SK-N-SH (cell line): ENCODE measurements around the gene BLTP1. TPM values are rescaled to one million over a fixed set of nuclear protein-coding genes. Genes with fewer than 3 reads are reported as not detected.

Source experiments
- CTCF ChIA-PET: fragments of 300-600, 350-600 bp; formaldehyde crosslinking; extraction: SDS; loops from one replicate; lab custom pipeline; 2021; lab: Yijun Ruan, JAX
- POLR2A ChIA-PET: fragments of 350-600 bp; sonication (Branson Sonifier 250); formaldehyde crosslinking; extraction: SDS; loops from one replicate; lab custom pipeline; 2020; ENCODE audit warnings: antibody characterized with exemption, inconsistent platforms; lab: Yijun Ruan, JAX
- DNase-seq: peaks from one replicate; pipeline ENCODE4 v3.0.0; 2012
- H2AFZ ChIP-seq: fragments of 200-600 bp; sonication (generic); 2 replicates; pipeline ENCODE4 v1.8.1; 2016; ENCODE audit warnings: antibody characterized with exemption, mild to moderate bottlenecking, low read depth
- H3F3A ChIP-seq: fragments of 200-600 bp; sonication (generic); replicated peaks from 2 replicates; pipeline ENCODE3; 2016; ENCODE audit warnings: antibody characterized with exemption, mild to moderate bottlenecking; ENCODE audit not compliant: insufficient read depth
- H3K27ac ChIP-seq, 2 experiments: fragments of 200-500 bp in 1 of 2; fragments of 200-600 bp in 1 of 2; sonication (Bioruptor generic) in 1 of 2; sonication (generic), shearing (Covaris generic) in 1 of 2; 2 replicates each; pipeline versions ENCODE4 v1.5.1 to v1.6.1; 2014 to 2016; ENCODE audit warnings: low read depth in 2 of 2, inconsistent platforms in 1 of 2, low read length in 1 of 2, mild to moderate bottlenecking in 1 of 2, mixed read lengths in 1 of 2
- H3K27me3 ChIP-seq: fragments of 200-600 bp; sonication (generic), shearing (Covaris generic); 2 replicates; pipeline ENCODE4 v1.6.1; 2016; ENCODE audit warnings: mixed run types; ENCODE audit not compliant: insufficient read depth
- H3K36me3 ChIP-seq, 2 experiments: fragments of 200-500 bp in 1 of 2; fragments of 200-600 bp in 1 of 2; sonication (Bioruptor generic) in 1 of 2; sonication (generic) in 1 of 2; replicated peaks in 1 of 2; 2 replicates each; pipeline versions ENCODE3 to v1.5.1; 2014 to 2016; ENCODE audit warnings: low read length in 1 of 2, mild to moderate bottlenecking in 1 of 2; ENCODE audit not compliant: insufficient read depth in 2 of 2, control insufficient read depth in 1 of 2
- H3K4me1 ChIP-seq, 2 experiments: fragments of 200-500 bp in 1 of 2; fragments of 200-600 bp in 1 of 2; sonication (Bioruptor generic) in 1 of 2; sonication (generic), shearing (Covaris generic) in 1 of 2; 2 replicates each; pipeline versions ENCODE4 v1.5.1 to v1.6.1; 2014 to 2016; ENCODE audit warnings: low read depth in 1 of 2, low read length in 1 of 2, mixed run types in 1 of 2; ENCODE audit not compliant: insufficient read depth in 2 of 2, control insufficient read depth in 1 of 2
- H3K4me2 ChIP-seq: fragments of 200-600 bp; sonication (generic), shearing (Covaris generic); 2 replicates; pipeline ENCODE4 v1.6.1; 2017; ENCODE audit warnings: mixed run types
- H3K4me3 ChIP-seq, 2 experiments: fragments of 200-500 bp in 1 of 2; fragments of 200-600 bp in 1 of 2; sonication (Bioruptor generic) in 1 of 2; sonication (generic), shearing (Covaris generic) in 1 of 2; 2 replicates each; pipeline versions ENCODE4 v1.5.1 to v1.8.1; 2014 to 2016; ENCODE audit warnings: low read depth in 2 of 2, inconsistent platforms in 1 of 2, low read length in 1 of 2, mild to moderate bottlenecking in 1 of 2, mixed read lengths in 1 of 2, moderate library complexity in 1 of 2
- H3K79me2 ChIP-seq: fragments of 200-600 bp; sonication (generic); 2 replicates; pipeline ENCODE4 v1.8.1; 2017; ENCODE audit warnings: mild to moderate bottlenecking; ENCODE audit not compliant: insufficient read depth
- H3K9ac ChIP-seq: fragments of 200-600 bp; sonication (generic); 2 replicates; pipeline ENCODE4 v1.6.1; 2017; ENCODE audit warnings: mixed run types
- H3K9me2 ChIP-seq: fragments of 200-600 bp; sonication (generic); 2 replicates; pipeline ENCODE4 v1.6.1; 2017; ENCODE audit warnings: mixed run types
- H3K9me3 ChIP-seq: fragments of 200-600 bp; sonication (generic); 2 replicates; pipeline ENCODE4 v1.6.1; 2017; ENCODE audit warnings: mixed run types, mild to moderate bottlenecking, moderate library complexity
- H4K20me1 ChIP-seq: fragments of 200-600 bp; sonication (generic); 2 replicates; pipeline ENCODE4 v1.6.1; 2017; ENCODE audit warnings: mild to moderate bottlenecking, mixed run types; ENCODE audit not compliant: insufficient read depth
- CHD2 ChIP-seq: fragments of 150-350 bp; IDR thresholded peaks from 2 replicates; pipeline ENCODE4 v1.6.1; 2018; ENCODE audit warnings: low read length; ENCODE audit not compliant: partially characterized antibody
- FOXJ3 ChIP-seq: sonication (generic); formaldehyde crosslinking; IDR thresholded peaks from 2 replicates; pipeline ENCODE4 v1.5.1; 2020; ENCODE audit warnings: mild to moderate bottlenecking, missing genetic modification reagents
- GABPA ChIP-seq: IDR thresholded peaks from 2 replicates; pipeline ENCODE4 v1.4.0; 2012; ENCODE audit warnings: low read depth, mild to moderate bottlenecking
- GATA2 ChIP-seq: sonication (generic); formaldehyde crosslinking; IDR thresholded peaks from 2 replicates; pipeline ENCODE4 v1.5.0; 2020; ENCODE audit warnings: mild to moderate bottlenecking, missing genetic modification reagents
- MXI1 ChIP-seq: IDR thresholded peaks from 2 replicates; pipeline ENCODE4 v1.6.1; 2012; ENCODE audit warnings: mild to moderate bottlenecking, low read depth, low read length, improper control_type of control experiment
- NRF1 ChIP-seq: IDR thresholded peaks from 2 replicates; pipeline ENCODE4 v1.6.1; 2012; ENCODE audit warnings: low read depth, mild to moderate bottlenecking, low read length
- POLR2AphosphoS5 ChIP-seq: IDR thresholded peaks from 2 replicates; pipeline ENCODE4 v1.6.1; 2012; ENCODE audit warnings: low read depth, low read length
- TAF1 ChIP-seq: IDR thresholded peaks from 2 replicates; pipeline ENCODE4 v1.6.1; 2012; ENCODE audit warnings: low read depth, mild to moderate bottlenecking, low read length, moderate library complexity, borderline replicate concordance
- WGBS: methylation state at CpG from one replicate; pipeline ENCODE4 v1.1.6; 2017; ENCODE audit warnings: low lambda C conversion rate; 5-methylcytosine and 5-hydroxymethylcytosine counted together
- polyA plus RNA-seq, 3 experiments: library from polyadenylated mRNA; depleted of rRNA; stranded (reverse); fragments of >200 nt; gene quantifications; 2 replicates each; pipeline ENCODE4 v1.2.3, GENCODE V29; 2012
- TF ChIP-seq, protein P1 (sequence below): fragments of 150-350 bp; IDR thresholded peaks from 2 replicates; pipeline ENCODE4 v1.6.1; 2017; ENCODE audit warnings: antibody characterized with exemption, low read length, low read depth, borderline replicate concordance
- TF ChIP-seq, protein P2 (sequence below): IDR thresholded peaks from 2 replicates; pipeline ENCODE4 v1.4.0; 2012; ENCODE audit warnings: low read depth
- TF ChIP-seq, protein P3 (sequence below): IDR thresholded peaks from 2 replicates; pipeline ENCODE4 v1.4.0; 2012; ENCODE audit warnings: low read depth, borderline replicate concordance

Gene BLTP1, protein sequence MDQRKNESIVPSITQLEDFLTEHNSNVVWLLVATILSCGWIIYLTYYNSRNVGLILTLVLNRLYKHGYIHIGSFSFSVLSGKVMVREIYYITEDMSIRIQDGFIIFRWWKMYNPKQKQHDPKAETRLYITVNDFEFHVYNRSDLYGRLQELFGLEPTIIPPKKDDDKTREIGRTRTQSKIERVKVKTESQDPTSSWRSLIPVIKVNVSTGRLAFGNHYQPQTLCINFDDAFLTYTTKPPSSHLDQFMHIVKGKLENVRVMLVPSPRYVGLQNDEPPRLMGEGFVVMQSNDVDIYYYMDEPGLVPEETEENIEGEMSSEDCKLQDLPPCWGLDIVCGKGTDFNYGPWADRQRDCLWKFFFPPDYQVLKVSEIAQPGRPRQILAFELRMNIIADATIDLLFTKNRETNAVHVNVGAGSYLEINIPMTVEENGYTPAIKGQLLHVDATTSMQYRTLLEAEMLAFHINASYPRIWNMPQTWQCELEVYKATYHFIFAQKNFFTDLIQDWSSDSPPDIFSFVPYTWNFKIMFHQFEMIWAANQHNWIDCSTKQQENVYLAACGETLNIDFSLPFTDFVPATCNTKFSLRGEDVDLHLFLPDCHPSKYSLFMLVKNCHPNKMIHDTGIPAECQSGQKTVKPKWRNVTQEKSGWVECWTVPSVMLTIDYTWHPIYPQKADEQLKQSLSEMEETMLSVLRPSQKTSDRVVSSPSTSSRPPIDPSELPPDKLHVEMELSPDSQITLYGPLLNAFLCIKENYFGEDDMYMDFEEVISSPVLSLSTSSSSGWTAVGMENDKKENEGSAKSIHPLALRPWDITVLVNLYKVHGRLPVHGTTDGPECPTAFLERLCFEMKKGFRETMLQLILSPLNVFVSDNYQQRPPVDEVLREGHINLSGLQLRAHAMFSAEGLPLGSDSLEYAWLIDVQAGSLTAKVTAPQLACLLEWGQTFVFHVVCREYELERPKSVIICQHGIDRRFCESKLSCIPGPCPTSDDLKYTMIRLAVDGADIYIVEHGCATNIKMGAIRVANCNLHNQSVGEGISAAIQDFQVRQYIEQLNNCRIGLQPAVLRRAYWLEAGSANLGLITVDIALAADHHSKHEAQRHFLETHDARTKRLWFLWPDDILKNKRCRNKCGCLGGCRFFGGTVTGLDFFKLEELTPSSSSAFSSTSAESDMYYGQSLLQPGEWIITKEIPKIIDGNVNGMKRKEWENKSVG (N-terminal part only)
- polyA plus RNA-seq (2012; rRNA removed): 13.1 and 19.9 TPM in 2 replicates
- polyA plus RNA-seq (2012; cell fraction: cytosol; rRNA removed): 16.5 and 17.8 TPM in 2 replicates
- polyA plus RNA-seq (2012; cell fraction: nucleus; rRNA removed): 15.6 and 42.4 TPM in 2 replicates

DNA sequence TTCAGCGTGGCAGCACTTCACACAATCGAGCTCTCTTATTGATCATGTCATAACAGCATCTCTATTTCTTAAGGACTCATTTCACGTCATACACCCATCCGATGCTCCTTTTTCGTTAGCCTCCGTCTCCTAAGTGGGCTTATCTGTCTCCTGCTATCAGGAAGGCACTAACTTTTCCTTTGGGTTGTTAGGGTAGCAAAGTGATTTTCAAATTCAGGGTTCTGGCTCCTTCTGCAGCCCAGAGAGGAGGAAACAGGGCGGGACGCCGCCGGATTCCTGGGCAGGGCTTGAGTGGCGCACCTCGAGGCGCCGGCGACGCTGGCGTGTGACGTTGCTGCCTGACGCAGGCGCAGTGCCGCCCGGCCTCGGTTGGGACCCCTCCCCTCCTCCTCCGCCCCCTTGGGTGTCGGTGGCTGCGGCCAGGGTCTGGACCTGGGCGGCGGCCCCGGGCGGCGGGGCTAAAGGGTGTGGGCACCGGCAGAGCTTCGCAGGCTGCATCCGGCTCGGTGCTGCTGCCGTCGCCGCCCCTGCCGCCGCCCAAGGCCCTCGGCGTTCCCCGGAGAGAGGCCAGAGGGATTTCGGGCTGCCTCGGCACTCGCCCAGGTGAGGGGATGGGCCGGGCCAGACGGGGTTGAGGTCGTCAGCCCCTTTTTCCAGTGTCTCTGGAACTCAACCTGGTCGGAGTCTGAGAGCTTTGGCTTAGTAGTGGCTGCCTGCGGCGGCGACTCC, at the start of gene BLTP1:
Gene BLTP1 (plus strand): TSS at position 350 of the 729 bp plus-strand sequence. CDS start 18,317 bp downstream, outside the sequence.
- Histone ChIP-seq H2AFZ (peak within 1 kb of the TSS; percentile 99), H3K4me1 (peaks cover 3 to 6% of the 10 kb centered on the region in 2 experiments; a peak in 3 of 4 replicates), H3K79me2 (peaks cover 32% of the 10 kb centered on the region), H3K9ac (peak within 1 kb of the TSS; percentile 86), H3K36me3 (peaks cover 9 to 16% of the 10 kb centered on the region in 2 experiments), H3K27ac (peak within 1 kb of the TSS; percentile 50 to 82), H3K9me2 (no peaks in the 10 kb centered on the region), H3K27me3 (no peaks in the 10 kb centered on the region), H3K9me3 (no peaks in the 10 kb centered on the region), H4K20me1 (no peaks in the 10 kb centered on the region), H3K4me3 (peak within 1 kb of the TSS; percentile 92 to 95), H3F3A (no peaks in the 10 kb centered on the region), H3K4me2 (peak within 1 kb of the TSS; percentile 74)
- ChIA-PET CTCF (no interaction called here), POLR2A (no interaction called here)
- peak; percentile 98 for DNase-seq
- WGBS: 2% methylated on average over 27 of the region's 53 CpGs
- TF ChIP-seq FOXJ3 (CRISPR knock-in tag) (no peak), POLR2AphosphoS5 (peak; percentile 94), CHD2 (peak; percentile 50), NRF1 (peak; percentile 90), TAF1 (peak; percentile 76), MXI1 (peak; percentile 70), GABPA (no peak), GATA2 (CRISPR knock-in tag) (no peak)
- TF ChIP-seq, protein P1, sequence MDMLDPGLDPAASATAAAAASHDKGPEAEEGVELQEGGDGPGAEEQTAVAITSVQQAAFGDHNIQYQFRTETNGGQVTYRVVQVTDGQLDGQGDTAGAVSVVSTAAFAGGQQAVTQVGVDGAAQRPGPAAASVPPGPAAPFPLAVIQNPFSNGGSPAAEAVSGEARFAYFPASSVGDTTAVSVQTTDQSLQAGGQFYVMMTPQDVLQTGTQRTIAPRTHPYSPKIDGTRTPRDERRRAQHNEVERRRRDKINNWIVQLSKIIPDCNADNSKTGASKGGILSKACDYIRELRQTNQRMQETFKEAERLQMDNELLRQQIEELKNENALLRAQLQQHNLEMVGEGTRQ: no peak
- TF ChIP-seq, protein P2, sequence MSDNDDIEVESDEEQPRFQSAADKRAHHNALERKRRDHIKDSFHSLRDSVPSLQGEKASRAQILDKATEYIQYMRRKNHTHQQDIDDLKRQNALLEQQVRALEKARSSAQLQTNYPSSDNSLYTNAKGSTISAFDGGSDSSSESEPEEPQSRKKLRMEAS: peak; percentile 48; the same call in 1 of the 2 replicates
- TF ChIP-seq, protein P3, sequence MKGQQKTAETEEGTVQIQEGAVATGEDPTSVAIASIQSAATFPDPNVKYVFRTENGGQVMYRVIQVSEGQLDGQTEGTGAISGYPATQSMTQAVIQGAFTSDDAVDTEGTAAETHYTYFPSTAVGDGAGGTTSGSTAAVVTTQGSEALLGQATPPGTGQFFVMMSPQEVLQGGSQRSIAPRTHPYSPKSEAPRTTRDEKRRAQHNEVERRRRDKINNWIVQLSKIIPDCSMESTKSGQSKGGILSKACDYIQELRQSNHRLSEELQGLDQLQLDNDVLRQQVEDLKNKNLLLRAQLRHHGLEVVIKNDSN: no peak
